Jurkat, Clone E6-1 (cell line): ENCODE measurements around the gene CCNJL.
"Not testable (repeated sequence)": the region's sequence is repeated elsewhere in the genome, so short reads cannot be mapped to it uniquely, and the experiment has no call there.

Source experiments
- DNase-seq: peaks from one replicate; pipeline ENCODE4 v3.0.0-alpha.2; 2011; ENCODE audit warnings: low read depth, low spot score
- H3K4me3 ChIP-seq: 2 replicates; pipeline ENCODE4 v1.5.1; 2011; ENCODE audit warnings: mild to moderate bottlenecking, low read length, control low read depth, moderate library complexity

CCNJL gene

GRCh38 chr5:160339406-160340130 lies 27.2 kb upstream of the CCNJL start:
- no peak for DNase-seq

GRCh38 chr5:160334716-160335115 lies 22.4 kb upstream of the CCNJL start:
- not testable (repeated sequence) for H3K4me3 ChIP-seq, DNase-seq

More at GRCh38 chr5:160339406-160340130, 27.2 kb upstream of the CCNJL start:
- H3K4me3 ChIP-seq = no peak overlapping the region

GRCh38 chr5:160333721-160334120 lies 21.4 kb upstream of the CCNJL start:
- DNase-seq = no peak
- H3K4me3 ChIP-seq = no peak overlapping the region

- no peak overlapping the region for H3K4me3 ChIP-seq
- peak; percentile 12 for DNase-seq
These were observed 17.8 kb upstream of the CCNJL start for GRCh38 chr5:160330212-160330611.

GRCh38 chr5:160327818-160328217 lies 15.5 kb upstream of the CCNJL start:
- no peak for DNase-seq
- H3K4me3 ChIP-seq = no peak overlapping the region

- DNase-seq = no peak
- no peak overlapping the region for H3K4me3 ChIP-seq
These were observed 14.6 kb upstream of the CCNJL start for GRCh38 chr5:160326981-160327380.

GRCh38 chr5:160325716-160326115 lies 13.4 kb upstream of the CCNJL start:
- no peak for DNase-seq
- no peak overlapping the region for H3K4me3 ChIP-seq

- peak; percentile 33 for DNase-seq
- H3K4me3 ChIP-seq = no peak overlapping the region
These were observed 12.5 kb upstream of the CCNJL start for GRCh38 chr5:160324886-160325285.

GRCh38 chr5:160318409-160318808 lies 6.0 kb upstream of the CCNJL start:
- H3K4me3 ChIP-seq = no peak overlapping the region
- no peak for DNase-seq

GRCh38 chr5:160317434-160317833 lies 5.1 kb upstream of the CCNJL start:
- no peak overlapping the region for H3K4me3 ChIP-seq
- no peak for DNase-seq

GRCh38 chr5:160315968-160316367 lies 3.6 kb upstream of the CCNJL start:
- DNase-seq = no peak
- H3K4me3 ChIP-seq = no peak overlapping the region

GRCh38 chr5:160312960-160313727 lies 780 bp upstream of the CCNJL start:
- peak overlapping the region; percentile 58 for H3K4me3 ChIP-seq
- DNase-seq = no peak

- peak overlapping the region; percentile 58 for H3K4me3 ChIP-seq
- DNase-seq = no peak
These were observed 752 bp downstream of the CCNJL start for GRCh38 chr5:160311491-160312133.

GRCh38 chr5:160310552-160311295 lies 1.6 kb downstream of the CCNJL start:
- no peak for DNase-seq

GRCh38 chr5:160310140-160310539 lies 2.2 kb downstream of the CCNJL start:
- no peak for DNase-seq
- H3K4me3 ChIP-seq = no peak overlapping the region

More at GRCh38 chr5:160310552-160311295, 1.6 kb downstream of the CCNJL start:
- no peak overlapping the region for H3K4me3 ChIP-seq

GRCh38 chr5:160306696-160307095 lies 5.7 kb downstream of the CCNJL start:
- no peak for DNase-seq
- no peak overlapping the region for H3K4me3 ChIP-seq

GRCh38 chr5:160305319-160305718 lies 7.0 kb downstream of the CCNJL start:
- no peak for DNase-seq

GRCh38 chr5:160303690-160304089 lies 8.7 kb downstream of the CCNJL start:
- no peak for DNase-seq
- H3K4me3 ChIP-seq = no peak overlapping the region

More at GRCh38 chr5:160305319-160305718, 7.0 kb downstream of the CCNJL start:
- no peak overlapping the region for H3K4me3 ChIP-seq

- no peak overlapping the region for H3K4me3 ChIP-seq
- no peak for DNase-seq
These were observed 14.2 kb downstream of the CCNJL start for GRCh38 chr5:160298189-160298588.
